ENCODE results near the gene GLB1L3. TPM values are rescaled to one million over a fixed set of nuclear protein-coding genes. Genes with fewer than 3 reads are reported as not detected.

Gene GLB1L3
- total RNA-seq, 4 donors from 2014 or later = 7.5 to 18.5 (median 8.9) TPM

GRCh38 chr11:134238956-134239355 is 37.2 kb upstream of the GLB1L3 start:
- 96% methylated on average over 5 of the region's 5 CpGs for WGBS, 2 donors
- peak in 1 of 2 donors; percentile 52 for DNase-seq (ENCODE audit: low spot score in 2 of 2)
- TF ChIP-seq, protein P1, sequence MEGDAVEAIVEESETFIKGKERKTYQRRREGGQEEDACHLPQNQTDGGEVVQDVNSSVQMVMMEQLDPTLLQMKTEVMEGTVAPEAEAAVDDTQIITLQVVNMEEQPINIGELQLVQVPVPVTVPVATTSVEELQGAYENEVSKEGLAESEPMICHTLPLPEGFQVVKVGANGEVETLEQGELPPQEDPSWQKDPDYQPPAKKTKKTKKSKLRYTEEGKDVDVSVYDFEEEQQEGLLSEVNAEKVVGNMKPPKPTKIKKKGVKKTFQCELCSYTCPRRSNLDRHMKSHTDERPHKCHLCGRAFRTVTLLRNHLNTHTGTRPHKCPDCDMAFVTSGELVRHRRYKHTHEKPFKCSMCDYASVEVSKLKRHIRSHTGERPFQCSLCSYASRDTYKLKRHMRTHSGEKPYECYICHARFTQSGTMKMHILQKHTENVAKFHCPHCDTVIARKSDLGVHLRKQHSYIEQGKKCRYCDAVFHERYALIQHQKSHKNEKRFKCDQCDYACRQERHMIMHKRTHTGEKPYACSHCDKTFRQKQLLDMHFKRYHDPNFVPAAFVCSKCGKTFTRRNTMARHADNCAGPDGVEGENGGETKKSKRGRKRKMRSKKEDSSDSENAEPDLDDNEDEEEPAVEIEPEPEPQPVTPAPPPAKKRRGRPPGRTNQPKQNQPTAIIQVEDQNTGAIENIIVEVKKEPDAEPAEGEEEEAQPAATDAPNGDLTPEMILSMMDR (IDR thresholded peaks at IDR 0.05) = no peak
- TF ChIP-seq POLR2A (IDR thresholded peaks at IDR 0.05) = no peak
- no peak overlapping the region for H3K4me3 ChIP-seq (ENCODE audit: low read depth, poor library complexity, severe bottlenecking)
- intact Hi-C loops (cut with DNase I; ENCODE audit: low total_unique reads) = no loop called here

GRCh38 chr11:134240592-134240991 is 35.6 kb upstream of the GLB1L3 start:
- peak in 1 of 2 donors; percentile 37 for DNase-seq (ENCODE audit: low spot score in 2 of 2)
- 52 to 57% methylated on average over 6 of the region's 6 CpGs for WGBS, 2 donors

DNA sequence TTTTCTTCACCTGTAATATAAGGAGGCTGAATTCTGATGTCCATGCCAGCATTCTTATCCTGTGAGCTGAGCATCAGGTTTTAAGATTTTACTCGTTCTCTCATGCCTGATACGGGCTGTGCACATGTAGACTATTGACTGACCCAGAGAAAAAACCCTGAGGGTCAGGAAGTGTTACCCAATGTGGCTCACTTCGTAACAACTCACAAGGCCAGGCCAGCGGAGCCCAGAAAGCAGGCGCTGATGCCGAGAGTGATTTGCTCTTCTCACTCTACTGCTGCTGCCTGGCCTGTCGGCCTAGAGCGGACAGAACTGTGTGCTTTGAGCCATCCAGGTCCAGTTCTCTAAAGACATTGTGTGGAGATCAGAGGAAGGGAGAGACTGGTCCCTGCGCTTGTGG is 33.8 kb upstream of the GLB1L3 start:
- 85 to 89% methylated on average over 9 of the region's 9 CpGs for WGBS, 2 donors
- intact Hi-C loops (cut with DNase I; ENCODE audit: low total_unique reads) = no loop called here
- H3K4me3 ChIP-seq (ENCODE audit: low read depth, poor library complexity, severe bottlenecking) = no peak overlapping the region
- no peak for TF ChIP-seq POLR2A (IDR thresholded peaks at IDR 0.05)
- TF ChIP-seq, protein P1 (IDR thresholded peaks at IDR 0.05) = no peak
- peak in 1 of 2 donors; percentile 60 for DNase-seq (ENCODE audit: low spot score in 2 of 2)

More at GRCh38 chr11:134240592-134240991, 35.6 kb upstream of the GLB1L3 start:
- intact Hi-C loops (cut with DNase I; ENCODE audit: low total_unique reads) = no loop called here
- no peak for TF ChIP-seq POLR2A (IDR thresholded peaks at IDR 0.05)
- TF ChIP-seq, protein P1 (IDR thresholded peaks at IDR 0.05) = no peak
- H3K4me3 ChIP-seq (ENCODE audit: low read depth, poor library complexity, severe bottlenecking) = no peak overlapping the region

DNA sequence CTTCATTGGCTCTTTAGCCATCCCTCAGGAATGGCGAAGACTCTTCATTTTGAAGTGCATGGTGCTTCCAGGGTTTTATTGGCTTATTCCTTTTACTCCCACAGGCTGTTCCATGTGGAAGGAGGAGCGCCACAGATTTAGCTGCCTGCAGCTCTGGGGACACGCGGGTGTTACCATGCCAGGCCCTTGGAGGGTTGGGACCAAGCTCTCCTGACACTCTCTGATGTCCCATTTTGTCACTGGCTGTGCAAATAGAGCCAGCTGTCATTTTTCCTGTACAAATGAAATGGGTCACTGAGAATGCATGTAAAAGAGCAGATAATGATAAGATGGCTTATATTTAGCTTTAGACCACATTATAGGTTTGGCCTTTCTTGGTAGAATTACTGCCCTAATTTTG is 32.3 kb upstream of the GLB1L3 start:
- DNase-seq (ENCODE audit: low spot score in 2 of 2) = peak in 1 of 2 donors; percentile 61
- 91% methylated on average over 4 of the region's 4 CpGs for WGBS, 2 donors
- TF ChIP-seq, protein P1 (IDR thresholded peaks at IDR 0.05) = no peak
- no peak for TF ChIP-seq POLR2A (IDR thresholded peaks at IDR 0.05)
- intact Hi-C loops (cut with DNase I; ENCODE audit: low total_unique reads) = no loop called here
- no peak overlapping the region for H3K4me3 ChIP-seq (ENCODE audit: low read depth, poor library complexity, severe bottlenecking)

- intact Hi-C loops (cut with DNase I; ENCODE audit: low total_unique reads) = no loop called here
- no peak for TF ChIP-seq POLR2A (IDR thresholded peaks at IDR 0.05)
- TF ChIP-seq, protein P1 (IDR thresholded peaks at IDR 0.05) = no peak
- no peak overlapping the region for H3K4me3 ChIP-seq (ENCODE audit: low read depth, poor library complexity, severe bottlenecking)
- WGBS, 2 donors = 45 to 50% methylated on average over 7 of the region's 7 CpGs
- no peak for DNase-seq (ENCODE audit: low spot score in 2 of 2)
Measured at GRCh38 chr11:134244593-134244992, 31.6 kb upstream of the GLB1L3 start.

- no peak for DNase-seq (ENCODE audit: low spot score in 2 of 2)
- TF ChIP-seq, protein P1 (IDR thresholded peaks at IDR 0.05) = no peak
- no peak for TF ChIP-seq POLR2A (IDR thresholded peaks at IDR 0.05)
- WGBS, 2 donors = 91 to 92% methylated on average over 14 of the region's 14 CpGs
- no peak overlapping the region for H3K4me3 ChIP-seq (ENCODE audit: low read depth, poor library complexity, severe bottlenecking)
- intact Hi-C loops (cut with DNase I; ENCODE audit: low total_unique reads) = no loop called here
Measured at GRCh38 chr11:134245434-134245833, 30.7 kb upstream of the GLB1L3 start.

Measured in lower leg skin (tissue), 4 donors.